ENCODE measurements around the gene ZRANB1. TPM values are rescaled to one million over a fixed set of nuclear protein-coding genes. Genes with fewer than 3 reads are reported as not detected.

ZRANB1 gene
- total RNA-seq, 2 experiments from 2014 or later = 10.1 to 11.1 TPM

- Mint-ChIP-seq H3K36me3 (ENCODE audit: low read depth) (no peaks in the 10 kb centered on the region), H3K4me1 (no peaks in the 10 kb centered on the region), H3K27me3 (no peaks in the 10 kb centered on the region), H3K27ac (no peak overlapping the region), H3K4me3 (no peak overlapping the region), H3K9me3 (no peaks in the 10 kb centered on the region)
- POLR2A ChIA-PET = no interaction called here
- no peak for DNase-seq
- CTCF ChIA-PET = interaction anchor here (0.6 kb wide), 1 partner anchor 21 kb away, joined by 3 read pairs; no protein-coding TSS in a partner anchor
Measured at GRCh38 chr10:125026974-125027735, 85.2 kb downstream of the ZRANB1 start.

GRCh38 chr10:125027871-125028869, 86.2 kb downstream of the ZRANB1 start:
- Mint-ChIP-seq H3K36me3 (ENCODE audit: low read depth) (no peaks in the 10 kb centered on the region), H3K27ac (no peak overlapping the region), H3K4me3 (no peak overlapping the region), H3K27me3 (no peaks in the 10 kb centered on the region), H3K4me1 (no peaks in the 10 kb centered on the region), H3K9me3 (no peaks in the 10 kb centered on the region)
- POLR2A ChIA-PET = no interaction called here
- DNase-seq = no peak
- CTCF ChIA-PET = interaction anchor here (0.6 to 0.9 kb wide), 2 partner anchors 20 to 51 kb away, joined by 3 to 4 read pairs; no protein-coding TSS in a partner anchor

- H3K36me3 Mint-ChIP-seq (ENCODE audit: low read depth) = no peaks in the 10 kb centered on the region
- ChIA-PET POLR2A (no interaction called here), CTCF (no interaction called here)
- H3K9me3 Mint-ChIP-seq = no peaks in the 10 kb centered on the region
- DNase-seq = no peak
- H3K27ac Mint-ChIP-seq = no peak overlapping the region
- no peak overlapping the region for H3K4me3 Mint-ChIP-seq
- H3K27me3 Mint-ChIP-seq = no peaks in the 10 kb centered on the region
- H3K4me1 Mint-ChIP-seq = no peaks in the 10 kb centered on the region
Measured at GRCh38 chr10:125029584-125030242, 87.8 kb downstream of the ZRANB1 start.

- Mint-ChIP-seq H3K27me3 (no peaks in the 10 kb centered on the region), H3K27ac (no peak overlapping the region), H3K4me1 (no peaks in the 10 kb centered on the region), H3K4me3 (no peak overlapping the region), H3K9me3 (no peaks in the 10 kb centered on the region), H3K36me3 (ENCODE audit: low read depth) (no peaks in the 10 kb centered on the region)
- POLR2A ChIA-PET = no interaction called here
- DNase-seq = no peak
- CTCF ChIA-PET = no interaction called here
Measured at GRCh38 chr10:125030567-125031197, 88.8 kb downstream of the ZRANB1 start.

GRCh38 chr10:125032474-125033020, 90.6 kb downstream of the ZRANB1 start:
- Mint-ChIP-seq H3K27ac (no peak overlapping the region), H3K9me3 (no peaks in the 10 kb centered on the region), H3K27me3 (peaks cover 3% of the 10 kb centered on the region), H3K4me1 (no peaks in the 10 kb centered on the region), H3K36me3 (ENCODE audit: low read depth) (no peaks in the 10 kb centered on the region), H3K4me3 (no peak overlapping the region)
- CTCF ChIA-PET = no interaction called here
- no peak for DNase-seq
- POLR2A ChIA-PET = no interaction called here

GRCh38 chr10:125033146-125033924, 91.4 kb downstream of the ZRANB1 start:
- H3K4me1 Mint-ChIP-seq = no peaks in the 10 kb centered on the region
- no peak overlapping the region for H3K27ac Mint-ChIP-seq
- no peak for DNase-seq
- H3K36me3 Mint-ChIP-seq (ENCODE audit: low read depth) = no peaks in the 10 kb centered on the region
- no peaks in the 10 kb centered on the region for H3K9me3 Mint-ChIP-seq
- CTCF ChIA-PET = no interaction called here
- no peak overlapping the region for H3K4me3 Mint-ChIP-seq
- peaks cover 3% of the 10 kb centered on the region for H3K27me3 Mint-ChIP-seq
- POLR2A ChIA-PET = no interaction called here

- H3K27ac Mint-ChIP-seq = no peak overlapping the region
- no peak overlapping the region for H3K4me3 Mint-ChIP-seq
- peaks cover 3% of the 10 kb centered on the region for H3K27me3 Mint-ChIP-seq
- no peaks in the 10 kb centered on the region for H3K4me1 Mint-ChIP-seq
- no peaks in the 10 kb centered on the region for H3K36me3 Mint-ChIP-seq (ENCODE audit: low read depth)
- no peaks in the 10 kb centered on the region for H3K9me3 Mint-ChIP-seq
- DNase-seq = no peak
- POLR2A ChIA-PET = no interaction called here
- CTCF ChIA-PET = no interaction called here
Measured at GRCh38 chr10:125034675-125035074, 92.8 kb downstream of the ZRANB1 start.

GRCh38 chr10:125035136-125035535, 93.2 kb downstream of the ZRANB1 start:
- Mint-ChIP-seq H3K27me3 (peaks cover 3% of the 10 kb centered on the region), H3K36me3 (ENCODE audit: low read depth) (no peaks in the 10 kb centered on the region), H3K4me1 (no peaks in the 10 kb centered on the region), H3K4me3 (no peak overlapping the region), H3K27ac (no peak overlapping the region), H3K9me3 (no peaks in the 10 kb centered on the region)
- DNase-seq = no peak
- POLR2A ChIA-PET = no interaction called here
- CTCF ChIA-PET = interaction anchor here (1.0 kb wide), 1 partner anchor 67 kb away, joined by 4 read pairs; no protein-coding TSS in a partner anchor

- Mint-ChIP-seq H3K27me3 (peaks cover 3% of the 10 kb centered on the region), H3K36me3 (ENCODE audit: low read depth) (no peaks in the 10 kb centered on the region), H3K4me3 (no peak overlapping the region), H3K4me1 (no peaks in the 10 kb centered on the region), H3K27ac (no peak overlapping the region), H3K9me3 (no peaks in the 10 kb centered on the region)
- DNase-seq = no peak
- ChIA-PET CTCF (interaction anchor here (0.5 to 1.0 kb wide), 2 partner anchors 68 to 191 kb away, joined by 4 read pairs; no protein-coding TSS in a partner anchor), POLR2A (no interaction called here)
Measured at GRCh38 chr10:125035588-125036295, 93.8 kb downstream of the ZRANB1 start.

GRCh38 chr10:125037145-125037877, 95.4 kb downstream of the ZRANB1 start:
- ChIA-PET CTCF (interaction anchor here (0.8 to 1.1 kb wide), 2 partner anchors 11 to 20 kb away, joined by 3 to 4 read pairs; no protein-coding TSS in a partner anchor), POLR2A (no interaction called here)
- no peaks in the 10 kb centered on the region for H3K9me3 Mint-ChIP-seq
- H3K36me3 Mint-ChIP-seq (ENCODE audit: low read depth) = no peaks in the 10 kb centered on the region
- peaks cover 3% of the 10 kb centered on the region for H3K27me3 Mint-ChIP-seq
- no peak overlapping the region for H3K4me3 Mint-ChIP-seq
- H3K4me1 Mint-ChIP-seq = no peaks in the 10 kb centered on the region
- H3K27ac Mint-ChIP-seq = no peak overlapping the region
- no peak for DNase-seq

Data from activated CD4-positive, alpha-beta T cell treated with anti-CD3 and anti-CD28 coated beads, Interleukin-2, amount 10 ng/mL, durations not matched to agents 7 days and 5 days (primary cell).